ENCODE results near the gene CDV3. TPM values are rescaled to one million over a fixed set of nuclear protein-coding genes. Genes with fewer than 3 reads are reported as not detected.
"Not testable (repeated sequence)": the region's sequence is repeated elsewhere in the genome, so short reads cannot be mapped to it uniquely, and the experiment has no call there.

Gene CDV3
- polyA plus RNA-seq, 2 of the 4 experiments (the other 2 are of a cell fraction): 101 to 120 TPM

DNA sequence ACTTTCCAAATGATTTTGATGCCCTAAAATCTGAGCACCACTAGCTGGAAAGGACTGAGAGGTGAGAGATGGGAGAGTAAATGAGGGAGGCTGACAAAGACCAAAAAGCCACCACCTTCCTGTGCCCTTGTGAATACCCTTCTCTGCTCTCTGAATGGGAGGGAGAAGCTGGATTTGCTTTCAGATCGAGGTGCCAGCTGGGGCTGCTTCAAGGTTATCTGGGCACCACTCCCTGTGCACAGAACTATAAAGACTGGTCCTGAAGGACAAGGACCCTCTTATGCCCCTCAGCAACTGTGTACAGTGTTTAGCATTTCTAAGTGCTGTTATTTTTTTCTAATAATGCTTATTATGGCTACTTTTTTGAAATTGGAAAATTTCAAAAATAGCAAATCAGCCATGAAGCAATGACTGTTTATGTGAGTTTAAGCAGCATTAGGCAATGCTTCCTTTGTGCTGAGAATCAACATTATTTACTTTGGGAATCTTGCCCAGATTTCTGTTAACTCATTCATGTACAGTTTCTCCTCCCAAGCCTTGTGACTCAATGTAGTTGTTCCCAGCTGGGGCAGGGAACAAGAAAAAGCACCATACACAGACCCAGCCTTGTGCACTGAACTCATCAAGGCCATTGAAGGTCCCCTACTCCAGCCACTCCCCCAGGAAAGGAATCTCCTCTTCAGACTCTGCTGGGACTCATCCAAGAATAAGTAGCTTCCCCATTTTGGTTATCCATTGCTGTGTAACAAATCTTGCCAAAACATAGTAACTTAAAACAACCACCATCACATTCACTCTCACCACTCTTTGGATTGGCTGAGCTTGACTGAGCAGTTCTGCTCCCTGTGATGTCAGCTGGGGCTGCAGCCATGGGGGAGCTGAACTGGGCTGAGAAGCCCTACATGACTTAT is 37.3 kb upstream of the CDV3 start (continued):
- TF ChIP-seq, protein P1, sequence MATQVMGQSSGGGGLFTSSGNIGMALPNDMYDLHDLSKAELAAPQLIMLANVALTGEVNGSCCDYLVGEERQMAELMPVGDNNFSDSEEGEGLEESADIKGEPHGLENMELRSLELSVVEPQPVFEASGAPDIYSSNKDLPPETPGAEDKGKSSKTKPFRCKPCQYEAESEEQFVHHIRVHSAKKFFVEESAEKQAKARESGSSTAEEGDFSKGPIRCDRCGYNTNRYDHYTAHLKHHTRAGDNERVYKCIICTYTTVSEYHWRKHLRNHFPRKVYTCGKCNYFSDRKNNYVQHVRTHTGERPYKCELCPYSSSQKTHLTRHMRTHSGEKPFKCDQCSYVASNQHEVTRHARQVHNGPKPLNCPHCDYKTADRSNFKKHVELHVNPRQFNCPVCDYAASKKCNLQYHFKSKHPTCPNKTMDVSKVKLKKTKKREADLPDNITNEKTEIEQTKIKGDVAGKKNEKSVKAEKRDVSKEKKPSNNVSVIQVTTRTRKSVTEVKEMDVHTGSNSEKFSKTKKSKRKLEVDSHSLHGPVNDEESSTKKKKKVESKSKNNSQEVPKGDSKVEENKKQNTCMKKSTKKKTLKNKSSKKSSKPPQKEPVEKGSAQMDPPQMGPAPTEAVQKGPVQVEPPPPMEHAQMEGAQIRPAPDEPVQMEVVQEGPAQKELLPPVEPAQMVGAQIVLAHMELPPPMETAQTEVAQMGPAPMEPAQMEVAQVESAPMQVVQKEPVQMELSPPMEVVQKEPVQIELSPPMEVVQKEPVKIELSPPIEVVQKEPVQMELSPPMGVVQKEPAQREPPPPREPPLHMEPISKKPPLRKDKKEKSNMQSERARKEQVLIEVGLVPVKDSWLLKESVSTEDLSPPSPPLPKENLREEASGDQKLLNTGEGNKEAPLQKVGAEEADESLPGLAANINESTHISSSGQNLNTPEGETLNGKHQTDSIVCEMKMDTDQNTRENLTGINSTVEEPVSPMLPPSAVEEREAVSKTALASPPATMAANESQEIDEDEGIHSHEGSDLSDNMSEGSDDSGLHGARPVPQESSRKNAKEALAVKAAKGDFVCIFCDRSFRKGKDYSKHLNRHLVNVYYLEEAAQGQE (IDR thresholded peaks at IDR 0.05): no peak
- TF ChIP-seq CHD4 (IDR thresholded peaks at IDR 0.05; ENCODE audit: borderline replicate concordance): no peak
- TF ChIP-seq POLR2A (IDR thresholded peaks at IDR 0.05; ENCODE audit: low read length): no peak
- TF ChIP-seq FOSB (CRISPR knock-in tag; IDR thresholded peaks at IDR 0.05): no peak
- TF ChIP-seq TFCP2L1 (CRISPR knock-in tag; IDR thresholded peaks at IDR 0.05): no peak
- 0 out of 5 replicates have a peak, but pooled peaks of 1 of the 2 experiments have one; percentile 27 for TF ChIP-seq JUN (IDR thresholded peaks at IDR 0.05)
- TF ChIP-seq CBX2 (IDR thresholded peaks at IDR 0.05; ENCODE audit: borderline replicate concordance, low read depth): no peak

DNA sequence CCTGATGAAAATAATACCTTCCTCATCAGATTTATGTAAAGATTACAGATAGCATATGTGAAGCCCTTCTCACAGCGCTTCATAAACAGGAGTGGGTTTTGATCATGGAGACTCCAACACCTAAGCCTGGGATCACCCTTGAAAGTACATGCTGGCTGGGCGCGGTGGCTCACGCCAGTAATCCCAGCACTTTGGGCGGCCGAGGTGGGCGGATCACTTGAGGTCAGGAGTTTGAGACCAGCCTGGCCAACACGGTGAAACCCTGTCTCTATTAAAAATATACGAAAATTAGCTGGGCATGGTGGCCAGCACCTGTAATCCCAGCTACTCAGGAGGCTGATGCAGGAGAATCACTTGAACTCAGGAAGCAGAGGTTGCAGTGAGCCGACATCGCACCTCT is 36.4 kb upstream of the CDV3 start:
- peak overlapping the region; percentile 59; the same call in 2 of the 3 replicates for H3K4me2 ChIP-seq
- H3K4me1 ChIP-seq: peaks cover 27% of the 10 kb centered on the region
- WGBS (ENCODE audit: missing lambda C conversion rate): 99% methylated on average over 10 of the region's 11 CpGs
- H3K27ac ChIP-seq: peak overlapping the region; percentile 41 to 83; a peak in 5 of 6 replicates
- ChIA-PET CTCF (interaction anchor here (0.9 to 1.2 kb wide), 4 partner anchors 31 to 75 kb away, joined by 3 to 5 read pairs (median 4); no protein-coding TSS in a partner anchor), POLR2A (interaction anchor here (1.2 to 1.8 kb wide), 2 partner anchors 31 to 37 kb away, joined by 4 to 17 read pairs; partner anchors contain the start of gene CDV3)
- not testable (repeated sequence) for FAIRE-seq; DNase-seq (ENCODE audit: low read depth in 1 of 2, low spot score in 1 of 2); H3K4me3 ChIP-seq; ATAC-seq; H3K9me3 ChIP-seq

DNA sequence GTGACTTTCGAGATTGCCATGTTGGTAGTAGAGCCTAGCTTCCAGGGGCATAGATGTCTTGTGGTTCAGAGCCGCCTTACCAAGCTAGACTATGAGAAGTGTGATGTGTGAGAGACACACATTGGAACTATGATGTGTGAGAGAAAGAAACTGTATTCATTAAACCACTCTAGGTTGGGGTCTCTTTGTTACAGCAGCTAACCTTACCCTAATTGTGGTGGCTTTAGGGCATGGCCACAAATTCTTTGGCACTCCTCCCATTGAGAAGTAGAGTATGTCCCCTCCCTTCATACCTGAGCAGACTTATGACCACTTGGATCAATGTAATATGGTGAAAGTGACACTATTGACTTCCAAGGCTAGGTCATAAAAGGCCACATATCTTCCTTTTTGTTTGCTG is 35.3 kb upstream of the CDV3 start:
- H3K27ac ChIP-seq: 0 out of 6 replicates have a peak overlapping the region, but pooled peaks of 1 of the 2 experiments have one; percentile 30
- no peaks in the 10 kb centered on the region for H3K9me3 ChIP-seq
- DNase-seq (ENCODE audit: low read depth in 1 of 2, low spot score in 1 of 2) (no peak), ATAC-seq (no peak), FAIRE-seq (no peak)
- H3K4me3 ChIP-seq: no peak overlapping the region
- 84% methylated on average over 2 of the region's 2 CpGs for WGBS (ENCODE audit: missing lambda C conversion rate)
- H3K4me2 ChIP-seq: no peak overlapping the region
- CTCF ChIA-PET: no interaction called here
- POLR2A ChIA-PET: no interaction called here
- TF ChIP-seq, protein P2, sequence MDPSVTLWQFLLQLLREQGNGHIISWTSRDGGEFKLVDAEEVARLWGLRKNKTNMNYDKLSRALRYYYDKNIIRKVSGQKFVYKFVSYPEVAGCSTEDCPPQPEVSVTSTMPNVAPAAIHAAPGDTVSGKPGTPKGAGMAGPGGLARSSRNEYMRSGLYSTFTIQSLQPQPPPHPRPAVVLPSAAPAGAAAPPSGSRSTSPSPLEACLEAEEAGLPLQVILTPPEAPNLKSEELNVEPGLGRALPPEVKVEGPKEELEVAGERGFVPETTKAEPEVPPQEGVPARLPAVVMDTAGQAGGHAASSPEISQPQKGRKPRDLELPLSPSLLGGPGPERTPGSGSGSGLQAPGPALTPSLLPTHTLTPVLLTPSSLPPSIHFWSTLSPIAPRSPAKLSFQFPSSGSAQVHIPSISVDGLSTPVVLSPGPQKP (IDR thresholded peaks at IDR 0.05; ENCODE audit: low read depth, low read length): no peak
- no peak for TF ChIP-seq EHMT2 (IDR thresholded peaks at IDR 0.05; ENCODE audit: low read depth)
- TF ChIP-seq, protein P3, sequence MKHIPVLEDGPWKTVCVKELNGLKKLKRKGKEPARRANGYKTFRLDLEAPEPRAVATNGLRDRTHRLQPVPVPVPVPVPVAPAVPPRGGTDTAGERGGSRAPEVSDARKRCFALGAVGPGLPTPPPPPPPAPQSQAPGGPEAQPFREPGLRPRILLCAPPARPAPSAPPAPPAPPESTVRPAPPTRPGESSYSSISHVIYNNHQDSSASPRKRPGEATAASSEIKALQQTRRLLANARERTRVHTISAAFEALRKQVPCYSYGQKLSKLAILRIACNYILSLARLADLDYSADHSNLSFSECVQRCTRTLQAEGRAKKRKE (CRISPR knock-in tag; IDR thresholded peaks at IDR 0.05; ENCODE audit: low read depth): no peak
- no peak for TF ChIP-seq CHD2 (IDR thresholded peaks at IDR 0.05; ENCODE audit: low read length, partially characterized antibody)
- TF ChIP-seq MYC (IDR thresholded peaks at IDR 0.05; ENCODE audit: borderline replicate concordance, low read length): no peak
- no peak for TF ChIP-seq CHD4 (IDR thresholded peaks at IDR 0.05; ENCODE audit: borderline replicate concordance)
- no peak for TF ChIP-seq TP53 (CRISPR knock-in tag; IDR thresholded peaks at IDR 0.05)
- TF ChIP-seq ZFP36 (IDR thresholded peaks at IDR 0.05; ENCODE audit: borderline replicate concordance, partially characterized antibody): no peak
- peaks cover 27% of the 10 kb centered on the region for H3K4me1 ChIP-seq

Data from A549 (cell line).